Stimulated activated CD8-positive, alpha-beta memory T cell treated with anti-CD3 and anti-CD28 coated beads, Interleukin-7, amount 100 ng/mL, for 4 hours (primary cell): ENCODE measurements around the gene JPH4.

ENCODE experiments used
- DNase-seq, 2 donors: peaks; one replicate each; pipeline ENCODE4 v3.0.0-alpha.2; 2020; ENCODE audit warnings: low read depth in 2 of 2

The JPH4 gene

GRCh38 chr14:23530375-23531055, 48.1 kb downstream of the JPH4 start:
- no peak for DNase-seq

DNA sequence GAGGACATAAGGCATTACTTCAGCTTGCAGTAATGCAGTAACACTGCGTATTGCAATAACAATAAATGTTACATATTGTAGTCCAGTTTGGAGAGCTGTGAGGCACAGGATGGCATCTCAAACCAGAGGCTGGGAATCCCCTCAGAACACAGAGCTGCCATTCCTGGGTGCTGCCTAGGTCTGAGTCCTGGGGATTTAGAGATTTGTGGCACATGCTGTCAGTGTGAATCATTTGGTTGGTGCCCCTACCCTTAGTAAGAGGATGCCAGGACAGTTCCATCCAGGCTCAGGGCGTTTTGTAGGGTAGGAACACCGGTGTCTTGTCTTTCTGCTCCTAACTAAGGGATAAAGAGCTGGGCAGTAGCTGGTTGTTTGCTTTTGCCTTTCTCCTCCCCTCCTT, 49.6 kb downstream of the JPH4 start:
- DNase-seq, result no peak

DNA sequence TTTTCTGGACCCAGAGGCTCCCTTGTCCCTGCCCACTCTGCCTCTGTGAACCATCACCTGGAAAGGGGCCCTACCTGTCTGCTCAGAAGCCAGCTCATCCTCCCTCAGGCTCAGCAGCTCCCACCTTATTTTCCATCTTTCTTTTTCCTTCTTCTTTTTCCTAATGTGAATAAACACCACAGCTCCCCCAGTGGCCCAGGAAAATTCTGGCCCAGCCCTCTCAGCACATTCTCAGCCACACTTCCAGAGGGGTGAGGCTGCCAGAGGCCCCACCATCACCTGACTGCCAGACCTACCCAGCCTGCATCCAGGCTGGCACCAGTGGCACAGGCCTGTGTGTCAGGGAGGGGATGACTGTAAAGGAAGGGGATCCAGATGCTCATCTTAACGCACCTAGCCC, 50.0 kb downstream of the JPH4 start:
- DNase-seq, result no peak

DNA sequence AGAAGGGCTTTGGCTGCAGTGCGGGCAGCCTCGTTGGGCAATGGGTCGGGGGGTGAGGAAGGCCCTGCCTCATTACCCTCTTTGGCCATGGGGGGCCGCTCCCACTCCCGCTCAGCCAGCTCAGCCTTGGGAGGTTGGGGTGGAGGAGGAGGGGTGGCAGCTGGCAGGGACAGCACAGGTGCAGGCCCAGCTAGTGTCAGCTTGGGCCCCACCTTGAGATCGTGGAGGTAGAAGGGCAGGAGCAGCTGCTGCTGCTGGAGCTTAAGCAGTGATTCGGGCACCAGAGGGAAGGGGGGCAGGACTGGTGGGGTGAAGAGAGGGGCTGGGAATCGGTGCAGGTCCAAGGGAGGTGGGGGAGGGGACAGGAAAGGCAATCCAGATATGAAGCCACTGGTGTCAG, 53.0 kb downstream of the JPH4 start:
- no peak for DNase-seq

- DNase-seq, result no peak
Observed at GRCh38 chr14:23524954-23525353, 53.6 kb downstream of the JPH4 start.

DNA sequence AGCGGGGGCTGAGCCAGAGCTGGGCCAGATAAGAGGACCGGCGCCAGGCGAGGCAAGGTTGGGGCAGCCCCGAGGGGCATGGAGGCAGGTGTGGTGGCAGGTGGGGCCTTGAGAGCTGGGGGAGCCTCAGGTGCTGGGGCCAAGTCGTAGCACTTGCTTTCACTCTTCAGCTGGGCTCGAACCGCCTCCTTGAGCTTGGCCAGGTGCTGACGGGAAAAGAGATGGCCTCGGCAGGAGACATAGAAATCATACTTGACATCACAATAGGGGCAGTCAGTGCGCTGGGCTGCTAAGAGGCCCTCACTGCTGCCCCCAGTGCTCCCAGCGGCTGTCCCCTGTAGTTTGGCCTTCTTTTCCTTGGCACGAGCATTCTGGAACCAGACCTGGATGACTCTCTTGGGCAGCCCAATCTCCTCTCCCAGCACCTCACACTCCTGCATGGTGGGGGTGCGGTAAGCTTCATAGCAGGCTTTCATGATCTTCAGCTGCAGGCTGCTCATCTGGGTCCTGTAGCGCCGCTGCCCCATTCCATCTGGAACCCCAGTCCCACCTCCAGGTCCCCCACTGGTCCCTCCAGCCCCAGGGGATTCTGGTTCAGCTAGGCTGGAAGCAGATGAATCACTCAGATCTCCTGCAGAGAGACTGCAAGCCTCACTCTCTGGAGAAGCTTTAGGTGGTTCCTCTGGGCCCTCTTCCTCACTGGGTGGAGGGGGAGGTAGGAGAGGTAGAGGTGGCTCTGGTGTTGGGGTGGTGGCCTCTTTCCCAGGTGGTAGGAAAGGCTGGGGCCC, 55.2 kb downstream of the JPH4 start:
- no peak for DNase-seq

DNA sequence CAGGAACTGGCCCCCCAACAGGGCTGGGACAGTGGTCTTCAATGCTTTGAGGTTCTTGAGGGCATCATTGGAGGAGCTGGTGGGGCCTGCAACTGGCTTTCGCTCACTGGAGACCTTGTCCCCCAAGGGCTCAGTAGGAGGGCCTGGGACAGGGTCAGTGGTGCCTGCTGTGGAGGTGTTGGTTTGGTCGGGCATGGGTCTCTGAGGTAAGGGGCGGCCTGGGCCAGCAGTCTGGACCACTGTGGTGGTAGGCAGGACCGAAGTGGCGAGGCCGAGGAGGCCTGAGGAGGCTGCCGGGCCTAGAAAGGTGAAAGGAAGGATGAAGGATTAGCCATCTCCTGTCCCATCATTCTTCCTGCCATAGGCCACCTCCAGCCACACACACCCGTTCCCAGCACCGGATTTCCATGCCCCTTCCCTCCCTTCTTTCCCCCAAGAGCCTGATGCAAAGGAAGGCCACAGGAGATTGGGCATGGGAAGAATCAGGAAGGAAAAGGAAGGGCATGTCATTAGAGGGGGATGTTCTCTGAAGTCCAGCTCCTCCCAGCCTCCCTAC, 55.9 kb downstream of the JPH4 start:
- no peak for DNase-seq

- DNase-seq, result no peak
Observed at GRCh38 chr14:23521785-23522640, 56.6 kb downstream of the JPH4 start.

GRCh38 chr14:23520899-23521533, 57.6 kb downstream of the JPH4 start:
- DNase-seq, result no peak

DNA sequence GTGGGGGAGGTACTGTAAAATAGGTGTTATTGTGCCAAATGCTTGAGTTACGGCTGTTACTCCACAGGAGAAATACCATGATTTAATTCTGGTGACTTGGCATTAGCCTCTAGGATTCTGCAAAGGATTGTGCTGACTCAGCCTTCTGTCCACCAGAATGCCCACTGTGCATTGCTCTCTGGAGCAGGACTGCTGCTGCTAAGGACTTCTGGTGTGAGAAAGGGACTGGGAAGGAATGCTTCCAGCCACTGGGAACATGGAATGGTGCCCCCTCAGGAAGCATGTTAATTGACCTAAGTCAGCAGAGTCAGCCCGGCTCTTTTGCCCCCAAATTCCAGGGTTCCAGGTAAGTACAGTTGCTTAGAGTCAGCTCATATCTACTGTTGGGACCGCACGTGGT, 59.9 kb downstream of the JPH4 start:
- DNase-seq, result no peak
